HG03439 (cell line): ENCODE data around the gene GYG1.

Experiments
- ATAC-seq: cut with Tn5 transposase; IDR thresholded peaks from one replicate; pipeline ENCODE4 v1.9.1; 2021; ENCODE audit warnings: mild to moderate bottlenecking, moderate library complexity; ENCODE audit not compliant: unreplicated experiment

GYG1 gene

DNA sequence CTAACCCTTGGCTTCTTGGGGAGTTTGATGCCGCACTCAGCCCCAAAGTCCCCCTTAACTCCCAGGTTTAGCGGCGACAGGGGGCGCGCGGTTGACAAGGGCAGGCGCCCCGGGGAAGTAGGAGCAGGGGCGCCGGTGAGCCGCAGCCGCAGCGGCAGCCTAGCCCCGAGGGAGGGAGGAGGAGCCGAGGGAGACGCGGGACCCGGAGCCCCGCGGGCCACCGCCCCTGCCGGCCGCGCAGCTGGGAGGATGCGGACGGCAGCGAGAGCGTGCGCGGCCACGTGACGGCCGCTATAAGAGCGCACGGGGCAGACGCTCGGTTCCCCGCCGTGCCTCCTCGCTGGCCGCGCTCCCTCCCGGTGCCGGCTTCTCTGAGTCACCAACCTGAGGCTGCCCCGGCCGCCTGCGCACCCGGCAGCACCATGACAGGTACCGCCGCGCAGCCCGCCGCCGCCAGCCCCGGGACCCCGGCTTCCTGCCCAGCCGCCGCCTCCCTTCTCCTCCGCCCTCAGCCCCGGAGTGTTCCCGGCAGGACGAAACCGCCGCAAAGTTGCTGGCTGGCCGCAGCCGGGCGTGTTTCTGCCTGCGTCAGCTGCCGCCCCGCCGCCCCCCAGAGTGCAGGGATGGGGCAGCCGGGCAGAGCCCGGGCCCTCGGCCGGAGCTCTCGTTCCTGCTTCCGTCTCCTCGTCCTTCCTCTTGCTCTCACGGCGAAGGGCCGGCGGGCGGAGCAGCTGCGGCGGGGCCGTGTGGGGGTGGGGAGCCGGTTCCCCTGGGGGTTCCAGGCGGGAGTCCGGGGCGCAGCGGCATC is at the start of gene GYG1:
Gene GYG1, plus strand, starts transcription at position 322 of the 808 bp plus-strand sequence. Its CDS starts 101 bp downstream, at position 423.
- peak; percentile 94 for ATAC-seq

DNA sequence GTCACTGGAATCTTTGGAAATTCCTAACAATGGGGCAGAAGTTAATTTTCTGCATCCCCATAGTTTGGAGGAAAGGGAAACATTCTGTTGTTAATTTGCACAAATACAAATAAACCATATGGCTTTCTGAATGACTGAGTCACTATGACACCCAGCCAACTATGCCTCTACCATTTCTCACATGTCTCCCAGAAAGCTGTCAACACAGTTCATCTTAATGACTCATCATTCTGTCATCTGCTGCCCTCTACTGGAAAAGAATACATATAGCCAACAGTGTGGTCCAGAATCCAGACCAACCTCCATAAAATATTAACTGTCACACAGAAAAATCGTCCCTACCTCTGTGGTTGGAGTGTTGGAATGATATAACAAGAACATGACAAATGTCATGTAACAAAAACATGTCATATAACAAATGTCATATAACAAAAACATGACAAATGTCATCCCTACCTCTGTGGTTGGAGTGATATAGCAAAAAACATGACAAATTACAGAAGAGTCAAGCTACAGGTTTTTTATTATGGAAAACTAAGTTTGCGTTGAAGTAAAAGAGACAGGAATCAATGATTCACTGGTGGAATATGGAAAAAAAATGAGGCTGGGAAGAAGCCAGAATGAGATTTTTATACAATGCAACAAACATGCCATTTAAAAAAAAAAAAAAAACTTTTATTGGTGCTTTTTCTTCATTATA is 47.7 kb upstream of the GYG1 start:
- peak; percentile 96 for ATAC-seq

DNA sequence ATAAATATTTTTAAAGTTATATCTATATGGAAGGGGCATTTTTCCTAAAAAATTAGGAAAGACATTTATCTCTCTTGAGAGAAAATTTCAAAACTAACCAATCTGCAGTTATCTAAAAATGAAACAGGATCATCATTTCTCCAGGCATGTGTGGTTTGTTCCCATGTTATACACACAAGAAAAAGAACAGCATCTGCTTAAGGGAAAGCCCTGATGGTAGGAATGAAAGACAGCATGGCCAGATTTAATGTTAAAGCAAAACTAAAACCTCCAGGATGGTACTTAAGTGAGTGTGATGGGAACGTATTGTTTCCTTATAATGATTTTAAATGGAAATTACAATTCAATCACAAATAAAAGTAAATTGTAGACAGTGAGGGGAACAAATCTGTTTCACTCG is 46.2 kb upstream of the GYG1 start:
- no peak for ATAC-seq

DNA sequence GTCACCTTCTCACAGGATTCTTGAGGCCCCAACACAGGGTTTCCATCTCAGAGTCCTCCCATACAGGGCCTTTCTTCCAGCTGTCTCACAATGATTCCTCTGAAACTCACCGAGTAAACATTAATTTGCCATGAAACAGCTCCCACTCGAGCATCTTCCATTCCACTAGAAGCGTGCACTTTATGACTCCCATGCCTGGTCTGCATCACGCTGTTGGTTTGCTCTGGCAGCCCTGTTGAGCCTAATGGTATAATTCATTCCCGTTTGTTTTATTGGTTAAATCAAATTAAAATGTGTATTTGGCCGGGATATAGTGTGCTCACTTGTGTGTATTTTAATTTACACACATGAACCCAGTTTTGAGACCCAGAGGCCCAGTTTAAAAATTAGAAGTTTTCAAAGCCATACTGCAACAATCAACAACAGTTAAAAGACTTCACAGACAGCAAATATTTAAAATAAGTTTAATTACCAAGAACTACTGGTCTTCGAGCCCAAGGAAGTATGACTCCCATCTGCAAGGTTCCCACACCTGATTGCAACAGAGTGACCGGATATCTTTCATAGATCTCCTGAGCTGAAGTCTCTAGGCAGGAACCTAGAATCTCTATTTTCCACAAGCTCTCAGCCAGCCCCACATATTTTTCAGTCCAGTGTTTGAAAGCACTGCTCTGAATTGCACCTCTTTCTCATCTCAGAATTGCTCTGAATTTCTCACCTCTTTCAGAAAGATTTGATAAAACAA is 42.3 kb upstream of the GYG1 start:
- no peak for ATAC-seq

DNA sequence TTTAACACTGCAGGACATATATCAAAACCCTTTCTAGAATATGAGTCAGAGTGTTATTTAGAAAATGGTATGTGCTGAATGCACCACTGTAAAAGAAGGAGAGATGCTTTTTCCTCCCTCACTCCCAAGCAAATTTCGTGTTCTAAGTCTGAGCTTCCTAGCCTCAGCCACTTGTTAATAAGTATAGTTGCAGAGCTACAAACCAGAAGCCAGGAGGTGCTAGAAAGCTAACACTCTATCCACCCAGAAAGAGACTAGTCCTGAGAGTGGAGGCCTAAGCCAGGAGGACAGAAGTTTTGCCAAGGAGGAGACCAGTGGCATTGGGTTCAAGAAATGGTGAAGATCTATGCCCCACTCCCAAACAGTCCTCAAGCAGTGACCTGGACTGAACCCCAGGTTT is 40.5 kb upstream of the GYG1 start:
- no peak for ATAC-seq

DNA sequence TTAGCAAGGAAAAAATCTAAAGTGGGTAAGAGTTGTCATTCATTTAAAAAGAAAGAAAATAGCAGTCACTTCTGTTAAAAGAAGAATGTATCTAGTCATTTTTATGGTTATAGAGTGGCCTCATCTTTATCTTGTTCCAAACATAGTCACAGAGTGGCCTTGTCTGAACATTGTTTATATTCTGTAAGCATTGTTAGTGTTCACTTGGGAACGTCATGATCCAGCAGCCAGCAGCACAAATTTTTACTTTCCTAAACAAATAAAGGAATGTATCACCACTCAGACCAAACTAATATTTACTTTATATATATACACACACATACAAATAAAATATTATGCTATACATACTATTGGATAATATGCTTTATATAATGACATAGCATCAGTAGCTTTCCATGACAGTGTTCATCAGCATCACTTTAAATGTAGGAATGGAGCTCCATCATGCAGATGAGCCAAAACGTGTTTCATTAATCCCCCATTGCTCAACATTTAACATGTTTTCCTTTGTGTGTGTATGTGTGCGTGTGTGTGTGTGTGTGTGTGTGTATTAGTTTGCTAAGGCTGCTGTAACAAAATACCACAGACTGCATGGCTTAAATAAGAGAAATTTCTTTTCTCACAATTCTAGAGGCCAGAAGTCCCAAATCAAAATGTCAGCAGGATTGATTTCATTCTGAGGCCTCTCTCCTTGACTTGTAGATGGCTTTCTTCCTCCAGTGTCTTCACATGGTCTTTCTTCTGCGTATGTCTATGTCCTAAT is 39.6 kb upstream of the GYG1 start:
- ATAC-seq = no peak

DNA sequence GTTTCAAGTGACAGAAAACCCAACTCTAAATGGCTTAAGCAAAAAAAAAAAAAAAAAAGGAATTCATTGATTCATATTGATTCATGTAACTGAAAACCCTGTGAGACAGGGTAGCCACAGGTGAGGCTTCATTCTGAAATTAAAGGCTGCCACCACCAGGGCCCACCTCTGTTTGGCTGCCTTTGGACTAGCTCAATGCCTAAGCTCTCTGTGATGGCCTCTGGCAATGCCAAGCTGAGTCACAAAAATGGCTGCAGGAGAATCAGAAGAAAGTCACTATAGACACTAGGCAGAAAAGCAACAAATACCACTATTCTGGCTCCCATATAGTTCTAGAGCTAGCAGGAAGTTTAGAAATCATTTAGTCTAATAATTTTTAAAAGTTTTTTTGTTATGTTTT is 38.2 kb upstream of the GYG1 start:
- ATAC-seq = no peak

DNA sequence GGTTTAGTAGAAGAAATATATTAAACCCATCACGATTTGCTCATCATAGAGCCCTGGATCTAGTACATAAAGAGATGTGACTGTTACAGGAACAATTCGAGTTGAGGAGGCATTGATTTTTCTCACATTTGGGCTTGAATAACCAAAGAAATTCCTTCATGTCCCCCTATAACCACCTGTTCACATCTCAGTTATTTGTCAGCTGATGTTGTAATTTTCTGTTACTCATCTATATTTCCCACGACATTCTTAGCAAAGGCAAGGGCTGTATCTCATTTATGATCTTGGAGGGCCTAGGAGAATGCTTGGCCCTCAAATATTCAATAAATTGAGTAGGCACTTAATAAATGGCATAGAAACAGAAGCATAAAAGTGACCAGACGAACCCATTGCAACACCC is 36.4 kb upstream of the GYG1 start:
- ATAC-seq = no peak

DNA sequence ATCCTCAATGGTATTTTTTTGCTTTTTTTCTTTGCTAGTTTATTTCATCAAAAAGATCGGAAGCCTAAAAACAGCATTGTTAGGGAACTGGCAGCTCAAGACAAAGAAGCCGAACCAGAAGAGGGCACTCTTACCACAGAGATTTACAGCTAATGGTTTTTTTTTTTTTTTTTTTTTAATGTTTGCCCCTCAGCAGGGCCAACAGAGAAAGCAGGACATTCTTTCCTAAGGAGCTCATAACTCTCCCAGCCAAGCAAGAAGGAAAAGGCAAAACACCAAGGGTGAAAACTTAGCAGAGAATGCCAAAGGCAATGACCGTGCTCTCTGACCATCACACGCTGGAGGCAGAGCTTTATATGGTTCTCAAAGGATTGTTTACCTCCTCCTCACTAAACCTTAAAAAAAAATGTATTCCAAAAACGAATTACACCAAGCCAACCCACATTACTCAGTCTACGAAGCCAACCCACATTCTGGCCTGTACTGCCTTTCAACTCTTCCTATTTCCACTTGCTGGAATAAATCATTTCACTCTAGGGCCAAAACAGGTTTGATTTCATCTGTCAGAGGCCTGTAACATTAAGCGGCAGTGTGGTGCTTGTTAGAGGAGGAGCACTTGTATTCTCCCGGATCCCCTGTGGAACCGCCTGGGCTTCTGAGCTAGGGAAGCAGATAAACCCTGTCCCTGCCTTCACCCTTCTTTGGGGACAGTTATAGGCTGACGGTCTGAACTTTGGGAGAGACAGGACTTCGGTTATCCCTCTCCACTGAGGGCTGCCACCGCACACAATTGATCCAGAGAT is 35.6 kb upstream of the GYG1 start:
- ATAC-seq = no peak

DNA sequence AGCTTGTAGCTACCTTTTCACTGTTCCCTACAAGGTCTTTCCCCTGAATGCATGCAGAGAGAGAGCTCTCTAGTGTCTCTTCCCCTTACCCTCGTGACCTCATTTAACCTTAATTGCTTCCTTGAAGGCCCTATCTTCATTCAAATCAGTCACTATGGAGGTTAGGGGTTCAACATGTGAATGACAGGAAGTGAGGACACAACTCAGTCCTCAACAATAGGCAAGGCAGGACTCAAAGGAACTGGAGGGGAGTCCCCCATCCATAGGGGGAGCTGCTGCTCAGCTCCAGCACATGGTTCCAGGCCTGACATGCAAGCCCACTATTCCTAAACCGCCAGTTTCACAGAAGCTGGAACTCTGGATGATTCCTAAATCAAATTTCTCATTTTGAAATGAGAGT is 33.8 kb upstream of the GYG1 start:
- ATAC-seq = no peak

DNA sequence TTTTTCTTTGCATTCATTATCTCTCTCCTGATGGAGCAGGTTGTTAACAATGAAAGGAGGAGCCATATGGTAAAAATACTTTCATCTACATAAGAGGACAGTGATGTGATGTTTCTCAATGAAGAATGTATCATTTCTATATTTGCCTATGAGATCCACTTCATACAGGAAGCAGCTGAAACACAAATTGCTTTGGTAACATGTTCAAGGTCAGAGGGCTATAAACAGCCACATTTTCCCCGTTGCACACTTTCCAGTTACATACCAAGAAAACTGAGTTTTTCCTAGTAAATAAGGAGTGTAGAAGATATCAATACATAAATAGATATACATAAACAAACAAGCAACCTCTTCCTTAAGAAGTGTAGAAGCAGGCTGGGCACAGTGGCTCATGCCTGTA is 32.6 kb upstream of the GYG1 start:
- no peak for ATAC-seq

DNA sequence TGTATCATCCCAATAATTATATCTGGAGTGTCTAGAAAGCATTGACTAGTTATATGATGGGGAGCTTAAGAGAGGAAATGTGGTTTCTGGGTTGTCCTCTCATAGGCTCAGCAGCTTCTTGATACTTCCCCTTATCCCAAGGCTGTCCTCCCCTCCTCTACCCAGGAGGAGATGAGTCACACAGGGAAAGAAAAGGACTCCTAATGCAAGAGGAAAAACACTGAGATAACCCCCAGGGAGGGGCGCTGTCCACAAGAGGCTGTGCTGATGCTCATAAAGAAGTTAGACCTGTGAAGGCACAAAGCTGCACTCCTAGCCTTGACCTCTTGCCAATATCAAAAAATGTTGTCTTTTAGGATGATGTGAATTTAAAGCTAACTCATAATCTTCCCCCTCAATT is 28.8 kb upstream of the GYG1 start:
- no peak for ATAC-seq

DNA sequence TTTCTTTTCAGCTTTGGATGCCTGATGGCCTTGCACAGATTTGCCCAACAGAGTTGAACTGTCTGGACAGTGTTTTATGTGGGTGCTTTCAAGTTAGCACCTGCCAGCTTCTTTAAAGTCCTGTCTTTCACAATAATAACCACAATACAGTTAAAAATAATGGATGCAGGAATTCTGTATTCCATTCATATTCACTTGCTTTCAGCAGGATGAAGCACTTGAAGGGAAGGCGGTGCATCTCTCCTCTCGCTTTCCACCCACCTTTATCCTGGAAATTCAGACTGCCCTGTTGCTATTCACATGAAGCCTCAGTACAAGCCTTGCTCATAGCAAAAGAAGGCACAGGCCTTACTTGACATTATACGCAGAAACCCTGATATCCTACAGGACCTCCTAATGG is 26.5 kb upstream of the GYG1 start:
- no peak for ATAC-seq

DNA sequence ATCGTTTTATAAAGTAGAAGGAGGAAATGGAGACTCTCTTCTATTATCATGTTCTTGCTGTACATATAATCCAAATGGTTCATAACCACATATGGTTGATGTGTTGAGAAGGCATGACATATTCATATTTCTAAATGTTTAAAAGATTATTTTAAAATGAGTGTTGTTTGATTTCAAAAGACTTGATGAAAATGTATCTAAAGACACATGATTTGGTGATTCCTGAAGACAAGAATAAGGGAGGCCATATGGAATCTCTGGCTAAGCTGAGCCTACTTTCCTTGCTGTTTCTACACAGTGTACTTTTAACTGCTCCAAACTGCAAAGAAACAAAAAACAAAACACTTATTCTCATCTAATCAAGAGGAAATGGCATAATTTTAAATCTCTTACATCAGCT is 23.0 kb upstream of the GYG1 start:
- ATAC-seq = no peak

DNA sequence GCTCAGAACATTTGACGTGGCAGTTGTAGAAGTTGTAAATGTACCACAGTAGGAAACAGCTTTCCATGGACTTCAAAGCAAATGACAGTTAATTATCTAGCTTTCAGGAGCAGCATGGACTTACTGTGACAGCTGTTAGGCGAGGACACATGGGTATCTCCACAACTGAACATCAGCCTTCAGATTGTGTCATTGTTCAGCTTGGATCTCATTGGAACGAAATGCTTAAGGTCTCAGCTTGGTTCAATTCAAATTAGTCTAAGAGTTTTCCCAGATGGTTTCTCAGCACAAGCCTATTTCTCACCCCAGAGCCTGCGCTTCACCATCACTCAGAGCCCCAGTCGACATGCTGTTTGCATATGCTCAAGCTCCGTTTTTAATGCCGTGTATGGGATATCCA is 21.1 kb upstream of the GYG1 start:
- ATAC-seq = no peak

DNA sequence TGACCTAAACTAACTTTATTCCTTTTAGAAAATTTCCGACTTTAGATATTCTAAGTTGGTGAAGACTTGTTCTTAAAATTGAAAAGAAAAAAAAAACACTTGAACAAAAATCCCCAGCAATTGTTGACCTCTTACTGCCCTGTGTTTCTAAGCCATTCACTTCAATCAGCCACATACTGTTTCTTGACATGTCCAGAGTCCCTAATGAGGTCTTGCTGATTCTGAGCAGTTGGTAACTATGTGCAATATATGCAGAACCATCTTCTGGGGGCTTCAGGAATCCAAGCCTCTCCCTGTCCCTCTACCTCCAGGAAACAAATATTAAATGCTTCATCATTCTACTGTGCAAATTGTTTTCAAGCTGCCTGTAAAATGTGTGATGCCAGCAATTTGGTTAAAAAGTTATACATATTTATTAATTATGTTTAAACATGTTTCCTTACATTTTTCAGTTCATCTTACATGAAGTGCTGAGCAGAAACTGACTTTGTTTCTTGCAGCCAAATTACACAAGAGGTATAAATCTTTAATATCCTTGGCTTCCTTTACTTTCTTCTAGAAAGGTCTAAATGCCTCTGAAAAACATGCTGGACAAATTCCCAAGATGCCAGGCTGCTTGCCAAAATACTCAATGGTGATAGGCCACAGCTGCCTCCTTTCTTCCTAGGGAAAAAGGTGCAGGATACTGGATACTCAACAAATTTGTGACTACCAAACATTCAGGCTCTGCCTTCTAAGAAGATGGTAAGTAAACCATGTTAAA is 19.8 kb upstream of the GYG1 start:
- no peak for ATAC-seq

DNA sequence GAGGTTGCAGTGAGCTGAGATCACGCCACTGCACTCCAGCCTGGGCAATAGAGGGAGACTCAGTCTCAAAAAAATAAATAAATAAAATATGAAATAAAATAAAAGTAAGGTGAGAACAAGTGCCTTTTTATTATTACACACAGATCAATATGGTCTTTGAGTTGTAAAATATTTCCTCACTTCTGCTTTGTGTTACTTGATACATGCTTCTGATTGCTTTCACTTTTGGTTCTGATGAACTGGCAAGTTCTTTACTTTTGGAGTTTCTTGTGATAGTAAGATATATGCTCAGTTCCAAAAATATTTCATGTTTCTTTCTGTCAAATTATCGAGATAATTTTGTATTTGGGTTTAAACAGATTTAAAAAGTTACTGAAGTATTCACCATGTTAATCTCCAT is 16.6 kb upstream of the GYG1 start:
- ATAC-seq = no peak

DNA sequence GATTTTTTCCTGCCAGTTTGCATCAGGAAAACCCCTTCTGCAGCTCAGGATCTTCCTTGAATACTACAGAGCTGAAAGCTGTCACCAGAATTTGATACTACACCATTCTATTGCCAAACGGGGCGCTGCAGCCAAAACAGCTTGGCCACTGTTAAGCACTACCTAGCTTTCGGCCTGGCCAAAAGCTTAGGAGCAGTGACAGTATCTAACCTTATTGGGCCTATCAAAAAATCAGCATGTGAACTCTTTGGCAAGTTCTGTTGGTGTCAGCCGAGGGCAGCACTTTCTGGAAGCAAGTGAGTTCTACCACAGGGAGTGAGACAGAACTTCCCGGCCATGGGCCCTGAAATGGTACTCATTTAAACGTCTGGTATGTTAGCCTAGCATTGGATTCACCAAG is 16.1 kb upstream of the GYG1 start:
- ATAC-seq = no peak

DNA sequence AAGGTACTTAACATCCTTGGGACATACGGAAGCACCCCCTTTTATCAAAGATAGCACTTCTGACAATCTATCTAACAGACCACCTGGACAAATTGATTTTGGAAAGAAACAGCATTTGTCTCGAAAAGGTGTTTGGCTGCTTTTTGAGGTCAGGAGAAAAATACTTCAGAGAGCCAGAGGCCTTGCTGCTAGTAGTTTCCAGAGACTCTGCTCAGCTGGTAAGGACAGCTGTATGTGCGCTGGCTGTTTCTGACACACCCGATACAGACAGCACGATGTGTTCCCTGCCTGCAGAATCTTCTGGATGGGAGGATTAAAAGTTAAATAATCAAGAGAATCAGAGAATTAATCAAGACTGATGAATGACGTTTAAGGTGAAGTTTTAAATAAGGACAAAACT is 15.6 kb upstream of the GYG1 start:
- ATAC-seq = no peak

DNA sequence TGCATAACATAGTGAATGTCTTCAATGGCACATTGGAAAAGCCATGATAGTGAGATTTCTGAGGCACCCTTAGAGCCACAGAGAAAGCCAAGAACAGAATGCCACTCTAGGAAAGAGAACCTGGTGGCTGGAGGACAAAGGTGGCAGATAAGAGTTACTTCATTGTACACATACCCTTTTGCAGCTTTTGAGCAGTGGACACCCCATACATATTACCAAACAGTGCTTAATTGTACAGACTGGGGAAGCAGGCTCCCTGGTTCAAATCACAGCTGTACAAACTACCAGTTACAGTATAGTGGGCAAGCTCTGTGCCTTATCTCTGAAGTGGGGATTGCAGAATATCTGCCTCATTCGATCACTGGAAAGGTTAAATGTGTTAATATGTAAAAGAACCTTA is 10.1 kb upstream of the GYG1 start:
- ATAC-seq = no peak
